Measurements from ENCODE around the gene TBR1.

Gene TBR1

DNA sequence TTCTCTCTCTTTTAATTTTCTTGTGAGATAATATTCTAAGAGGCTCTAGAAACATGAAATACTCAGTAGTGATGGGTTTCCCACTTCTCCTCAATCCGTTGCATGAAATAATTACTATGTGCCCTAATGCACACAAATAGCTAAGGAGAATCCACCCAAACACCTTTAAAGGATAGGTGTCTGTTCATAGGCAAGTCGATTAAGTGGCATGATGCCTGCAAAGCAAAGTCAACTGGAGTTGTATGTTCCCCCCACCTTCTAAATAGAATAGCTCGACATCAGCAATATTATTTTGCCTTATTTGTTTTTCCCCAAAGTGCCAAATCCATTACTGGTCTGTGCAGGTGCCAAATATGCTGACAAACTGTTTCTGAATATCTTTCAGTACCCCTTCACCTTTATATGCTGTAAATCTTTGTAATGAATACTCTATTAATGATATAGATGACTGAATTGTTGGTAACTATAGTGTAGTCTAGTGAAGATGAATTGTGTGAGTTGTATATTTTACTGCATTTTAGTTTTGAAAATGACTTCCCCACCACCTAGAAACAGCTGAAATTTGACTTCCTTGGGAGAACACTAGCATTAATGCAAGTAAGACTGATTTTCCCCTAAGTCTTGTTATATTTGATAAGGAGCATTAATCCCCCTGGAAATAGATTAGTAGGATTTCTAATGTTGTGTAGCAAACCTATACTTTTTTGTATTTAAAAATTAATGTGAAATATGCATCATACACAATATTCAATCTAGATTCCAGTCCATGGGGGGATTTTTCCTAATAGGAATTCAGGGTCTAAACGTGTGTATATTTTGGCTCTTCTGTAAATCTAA is 9.0 kb downstream of the TBR1 start:
- H3K27ac ChIP-seq (ENCODE audit: low read depth, low read length) = no peak overlapping the region
- WGBS (ENCODE audit: extremely low coverage, insufficient coverage, low lambda C conversion rate) = no CpG with 5 or more reads among the region's 4 CpGs
- H3K56ac ChIP-seq (ENCODE audit: low read length) = no peak overlapping the region
- H3K23ac ChIP-seq (ENCODE audit: low read length) = no peak overlapping the region
- H3K9ac ChIP-seq (ENCODE audit: low read length) = no peak overlapping the region
- no peaks in the 10 kb centered on the region for H3K4me1 ChIP-seq (ENCODE audit: control insufficient read depth, low read depth, low read length)
- H4K5ac ChIP-seq (ENCODE audit: low read length) = no peak overlapping the region
- H3K79me1 ChIP-seq (ENCODE audit: low read length) = no peaks in the 10 kb centered on the region
- H2AK5ac ChIP-seq (ENCODE audit: low read length) = no peak overlapping the region
- no peak overlapping the region for H2BK120ac ChIP-seq (ENCODE audit: low read depth, low read length)
- H3K4me3 ChIP-seq (ENCODE audit: low read length) = no peak overlapping the region
- H2BK5ac ChIP-seq (ENCODE audit: low read length) = no peak overlapping the region
- H3K4ac ChIP-seq (ENCODE audit: low read depth, low read length) = no peak overlapping the region
- DNase-seq = no peak
- no peak overlapping the region for H2BK15ac ChIP-seq (replicated peaks; ENCODE audit: low read depth)
- H3K18ac ChIP-seq (ENCODE audit: low read length) = no peak overlapping the region
- H3K27me3 ChIP-seq (ENCODE audit: insufficient read depth, low read length, poor library complexity) = peaks cover 67% of the 10 kb centered on the region
- H3K79me2 ChIP-seq (ENCODE audit: control insufficient read depth, insufficient read depth, low read length) = no peaks in the 10 kb centered on the region
- H3K36me3 ChIP-seq (ENCODE audit: control insufficient read depth, insufficient read depth, low read length) = no peaks in the 10 kb centered on the region
- no peak overlapping the region for H3K4me2 ChIP-seq (ENCODE audit: low read length)
- no peak overlapping the region for H4K8ac ChIP-seq (ENCODE audit: low read depth, low read length)

DNA sequence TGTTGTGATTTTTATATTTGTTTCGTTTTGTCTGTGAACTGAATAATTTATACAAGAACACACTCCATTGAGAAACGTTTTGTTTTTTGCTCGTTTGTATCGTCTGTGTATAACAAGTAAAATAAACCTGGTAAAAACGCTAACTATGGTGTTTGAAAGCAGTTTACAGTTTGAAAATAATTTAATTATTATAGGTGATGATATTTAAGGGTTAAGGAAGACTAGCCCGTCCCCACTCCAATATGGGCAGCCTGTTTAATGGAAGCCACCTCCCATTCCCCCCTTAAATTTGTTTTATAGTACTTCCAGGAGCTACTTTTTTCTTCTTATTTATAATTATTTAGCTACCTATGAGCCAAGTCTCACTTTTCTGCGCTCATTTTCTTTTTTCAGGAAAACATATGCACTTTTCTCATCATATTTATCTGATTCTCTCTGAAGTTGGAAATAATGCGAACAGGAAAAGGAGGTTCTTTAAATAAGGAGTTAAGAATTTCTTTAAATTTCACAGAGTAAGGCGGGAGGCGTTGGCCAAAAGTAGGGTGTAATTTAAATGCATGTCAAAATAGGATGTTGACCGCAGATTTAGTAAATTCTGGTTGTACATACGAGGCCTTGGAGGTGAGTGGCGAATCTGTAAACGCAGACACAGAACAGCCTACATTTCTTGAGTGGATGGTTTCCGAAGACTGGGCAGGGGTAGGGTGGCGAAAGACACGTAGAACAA is 9.8 kb downstream of the TBR1 start:
- H3K18ac ChIP-seq (ENCODE audit: low read length) = no peak overlapping the region
- no peaks in the 10 kb centered on the region for H3K4me1 ChIP-seq (ENCODE audit: control insufficient read depth, low read depth, low read length)
- H3K79me2 ChIP-seq (ENCODE audit: control insufficient read depth, insufficient read depth, low read length) = no peaks in the 10 kb centered on the region
- no peak overlapping the region for H3K4me3 ChIP-seq (ENCODE audit: low read length)
- no peak overlapping the region for H3K27ac ChIP-seq (ENCODE audit: low read depth, low read length)
- no peak overlapping the region for H2AK5ac ChIP-seq (ENCODE audit: low read length)
- no peak overlapping the region for H3K56ac ChIP-seq (ENCODE audit: low read length)
- no peaks in the 10 kb centered on the region for H3K79me1 ChIP-seq (ENCODE audit: low read length)
- H3K9ac ChIP-seq (ENCODE audit: low read length) = no peak overlapping the region
- no peak overlapping the region for H2BK5ac ChIP-seq (ENCODE audit: low read length)
- H3K23ac ChIP-seq (ENCODE audit: low read length) = no peak overlapping the region
- H3K4ac ChIP-seq (ENCODE audit: low read depth, low read length) = no peak overlapping the region
- 100% methylated on average over 1 of the region's 17 CpGs for WGBS (ENCODE audit: extremely low coverage, insufficient coverage, low lambda C conversion rate)
- no peak overlapping the region for H2BK120ac ChIP-seq (ENCODE audit: low read depth, low read length)
- DNase-seq = peak; percentile 8
- H4K8ac ChIP-seq (ENCODE audit: low read depth, low read length) = no peak overlapping the region
- H2BK15ac ChIP-seq (replicated peaks; ENCODE audit: low read depth) = no peak overlapping the region
- no peaks in the 10 kb centered on the region for H3K36me3 ChIP-seq (ENCODE audit: control insufficient read depth, insufficient read depth, low read length)
- no peak overlapping the region for H4K5ac ChIP-seq (ENCODE audit: low read length)
- peaks cover 60% of the 10 kb centered on the region for H3K27me3 ChIP-seq (ENCODE audit: insufficient read depth, low read length, poor library complexity)
- H3K4me2 ChIP-seq (ENCODE audit: low read length) = no peak overlapping the region

- Histone ChIP-seq H3K36me3 (ENCODE audit: control insufficient read depth, insufficient read depth, low read length) (no peaks in the 10 kb centered on the region), H3K27ac (ENCODE audit: low read depth, low read length) (no peak overlapping the region), H3K18ac (ENCODE audit: low read length) (no peak overlapping the region), H2BK120ac (ENCODE audit: low read depth, low read length) (no peak overlapping the region), H3K4me2 (ENCODE audit: low read length) (no peak overlapping the region), H3K56ac (ENCODE audit: low read length) (no peak overlapping the region), H3K4ac (ENCODE audit: low read depth, low read length) (no peak overlapping the region), H3K9ac (ENCODE audit: low read length) (no peak overlapping the region), H2AK5ac (ENCODE audit: low read length) (no peak overlapping the region), H3K27me3 (ENCODE audit: insufficient read depth, low read length, poor library complexity) (peaks cover 54% of the 10 kb centered on the region), H3K4me3 (ENCODE audit: low read length) (no peak overlapping the region), H3K23ac (ENCODE audit: low read length) (no peak overlapping the region), H3K4me1 (ENCODE audit: control insufficient read depth, low read depth, low read length) (no peaks in the 10 kb centered on the region), H2BK5ac (ENCODE audit: low read length) (no peak overlapping the region), H3K79me1 (ENCODE audit: low read length) (no peaks in the 10 kb centered on the region), H2BK15ac (replicated peaks; ENCODE audit: low read depth) (no peak overlapping the region), H4K8ac (ENCODE audit: low read depth, low read length) (no peak overlapping the region), H3K79me2 (ENCODE audit: control insufficient read depth, insufficient read depth, low read length) (no peaks in the 10 kb centered on the region), H4K5ac (ENCODE audit: low read length) (no peak overlapping the region)
- DNase-seq = no peak
- WGBS (ENCODE audit: extremely low coverage, insufficient coverage, low lambda C conversion rate) = no CpG with 5 or more reads among the region's 13 CpGs
Observed at GRCh38 chr2:161426455-161426921, 10.4 kb downstream of the TBR1 start.

DNA sequence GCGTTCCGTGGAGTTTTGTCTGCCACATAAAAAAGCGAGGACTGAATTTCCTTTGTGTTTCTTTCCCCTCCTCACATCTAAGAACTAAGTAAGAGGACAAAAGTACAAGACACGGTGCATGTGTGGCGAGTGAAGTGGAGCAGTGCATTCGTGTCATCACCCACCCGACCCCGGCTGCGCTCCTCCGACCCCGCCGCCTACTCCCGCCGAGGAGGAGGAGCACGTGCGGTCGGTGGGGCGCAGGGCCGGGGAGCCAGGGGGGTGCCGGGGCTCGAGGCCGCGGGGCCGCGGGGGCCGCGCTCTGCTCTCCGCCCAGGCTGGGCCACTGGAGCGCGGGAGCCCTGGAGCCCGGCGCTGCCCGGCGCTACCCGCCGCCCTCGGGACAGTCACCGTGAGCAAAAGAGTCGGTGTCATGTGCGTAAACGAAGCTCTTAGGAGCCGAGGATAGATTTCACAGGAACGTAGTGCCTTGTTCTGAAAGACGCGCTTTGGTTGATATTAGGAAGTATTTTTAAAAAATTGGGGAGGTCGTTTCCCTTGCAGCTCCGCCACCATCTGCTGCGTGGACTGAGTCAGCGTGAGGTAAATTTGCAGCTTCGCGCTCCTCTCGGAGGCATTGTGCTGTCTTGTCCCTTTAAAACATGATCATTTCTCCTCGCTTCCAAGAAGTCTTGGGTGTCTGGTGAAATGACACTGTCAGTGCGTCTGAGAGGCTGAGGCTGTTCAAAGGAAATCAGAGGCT is 11.0 kb downstream of the TBR1 start:
- Histone ChIP-seq H4K8ac (ENCODE audit: low read depth, low read length) (no peak overlapping the region), H3K27me3 (ENCODE audit: insufficient read depth, low read length, poor library complexity) (peaks cover 50% of the 10 kb centered on the region), H3K79me2 (ENCODE audit: control insufficient read depth, insufficient read depth, low read length) (no peaks in the 10 kb centered on the region), H2BK15ac (replicated peaks; ENCODE audit: low read depth) (no peak overlapping the region), H3K4me1 (ENCODE audit: control insufficient read depth, low read depth, low read length) (no peaks in the 10 kb centered on the region), H3K27ac (ENCODE audit: low read depth, low read length) (no peak overlapping the region), H3K4me3 (ENCODE audit: low read length) (no peak overlapping the region), H3K79me1 (ENCODE audit: low read length) (no peaks in the 10 kb centered on the region), H2BK5ac (ENCODE audit: low read length) (no peak overlapping the region), H3K9ac (ENCODE audit: low read length) (no peak overlapping the region), H3K56ac (ENCODE audit: low read length) (no peak overlapping the region), H4K5ac (ENCODE audit: low read length) (no peak overlapping the region), H3K23ac (ENCODE audit: low read length) (no peak overlapping the region), H3K4me2 (ENCODE audit: low read length) (peak overlapping the region; percentile 53), H3K18ac (ENCODE audit: low read length) (no peak overlapping the region), H3K4ac (ENCODE audit: low read depth, low read length) (no peak overlapping the region), H2BK120ac (ENCODE audit: low read depth, low read length) (no peak overlapping the region), H2AK5ac (ENCODE audit: low read length) (no peak overlapping the region), H3K36me3 (ENCODE audit: control insufficient read depth, insufficient read depth, low read length) (no peaks in the 10 kb centered on the region)
- no CpG with 5 or more reads among the region's 54 CpGs for WGBS (ENCODE audit: extremely low coverage, insufficient coverage, low lambda C conversion rate)
- peak; percentile 51 for DNase-seq

DNA sequence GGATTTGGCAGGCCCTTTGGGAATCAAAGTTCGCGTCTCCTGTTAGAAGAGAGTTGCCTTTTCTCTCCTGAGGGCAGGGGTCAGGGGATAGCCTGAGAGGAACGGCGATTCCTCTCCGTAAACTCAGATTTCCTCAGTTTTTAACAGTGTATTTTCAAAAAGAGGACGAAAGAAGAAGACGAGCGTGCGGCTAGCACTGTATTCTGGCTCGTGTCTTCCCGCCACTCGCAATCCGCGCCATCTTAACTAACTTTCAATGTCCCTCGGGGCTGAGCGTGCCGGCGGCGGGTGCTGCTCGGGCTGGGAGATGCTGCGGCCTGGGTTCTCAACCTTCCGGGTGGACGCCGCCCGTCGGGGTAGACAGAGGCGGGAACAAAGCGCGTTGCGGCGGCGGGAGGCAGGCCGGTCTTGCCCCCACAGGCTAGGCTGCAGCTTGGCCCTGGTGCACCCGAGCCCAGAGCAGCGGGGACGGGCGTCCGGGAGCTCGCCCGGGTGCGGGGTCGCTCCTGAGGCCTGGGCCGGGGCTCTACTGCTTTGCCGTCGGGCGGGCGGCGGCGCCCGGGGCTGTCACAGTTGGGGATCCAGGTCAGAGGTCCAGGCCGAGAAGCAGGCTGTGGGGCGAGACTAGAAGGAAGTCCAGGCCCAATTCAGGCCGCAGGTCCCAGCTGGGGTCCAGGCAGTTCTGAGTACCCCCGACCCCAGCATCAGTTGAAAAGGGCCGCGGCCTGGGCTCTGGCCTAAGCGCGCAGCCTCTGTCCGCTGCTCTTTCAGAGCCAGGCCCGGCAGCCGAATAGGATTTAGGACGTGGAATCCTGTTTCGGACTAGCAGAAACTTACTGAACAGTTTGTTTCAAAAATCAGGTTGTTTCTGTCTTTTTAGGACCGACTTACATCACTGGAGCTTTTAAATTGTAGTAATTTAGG is 11.8 kb downstream of the TBR1 start:
- Histone ChIP-seq H3K4me1 (ENCODE audit: control insufficient read depth, low read depth, low read length) (no peaks in the 10 kb centered on the region), H3K56ac (ENCODE audit: low read length) (peak overlapping the region; percentile 79), H3K18ac (ENCODE audit: low read length) (no peak overlapping the region), H4K8ac (ENCODE audit: low read depth, low read length) (no peak overlapping the region), H3K23ac (ENCODE audit: low read length) (no peak overlapping the region), H2BK120ac (ENCODE audit: low read depth, low read length) (no peak overlapping the region), H3K27ac (ENCODE audit: low read depth, low read length) (no peak overlapping the region), H3K4me3 (ENCODE audit: low read length) (no peak overlapping the region), H3K79me2 (ENCODE audit: control insufficient read depth, insufficient read depth, low read length) (no peaks in the 10 kb centered on the region), H3K9ac (ENCODE audit: low read length) (peak overlapping the region; percentile 1), H3K79me1 (ENCODE audit: low read length) (no peaks in the 10 kb centered on the region), H3K27me3 (ENCODE audit: insufficient read depth, low read length, poor library complexity) (peaks cover 41% of the 10 kb centered on the region), H2BK5ac (ENCODE audit: low read length) (no peak overlapping the region), H2AK5ac (ENCODE audit: low read length) (no peak overlapping the region), H3K4me2 (ENCODE audit: low read length) (peak overlapping the region; percentile 0), H3K36me3 (ENCODE audit: control insufficient read depth, insufficient read depth, low read length) (no peaks in the 10 kb centered on the region), H4K5ac (ENCODE audit: low read length) (no peak overlapping the region), H3K4ac (ENCODE audit: low read depth, low read length) (no peak overlapping the region), H2BK15ac (replicated peaks; ENCODE audit: low read depth) (no peak overlapping the region)
- no CpG with 5 or more reads among the region's 64 CpGs for WGBS (ENCODE audit: extremely low coverage, insufficient coverage, low lambda C conversion rate)
- DNase-seq = peak; percentile 25

Measured in mesendoderm (in vitro differentiated cells).